ENCODE data around the gene TRIM39.
"Not testable (repeated sequence)": the region's sequence is repeated elsewhere in the genome, so short reads cannot be mapped to it uniquely, and the experiment has no call there.

TRIM39 gene

GRCh38 chr6:30326526-30327231 is at the start of gene TRIM39:
Gene TRIM39 (plus strand): TSS chr6:30326927. CDS start chr6:30329318, 2,391 bp downstream.
- DNase-seq = peak; percentile 86

- DNase-seq = not testable (repeated sequence)
Observed at GRCh38 chr6:30280988-30281387, 45.7 kb upstream of the TRIM39 start.

GRCh38 chr6:30282522-30282921 is 44.2 kb upstream of the TRIM39 start:
- DNase-seq = no peak

GRCh38 chr6:30283761-30284160 is 43.0 kb upstream of the TRIM39 start:
- no peak for DNase-seq

- no peak for DNase-seq
Observed at GRCh38 chr6:30287139-30287538, 39.6 kb upstream of the TRIM39 start.

GRCh38 chr6:30295837-30296236 is 30.9 kb upstream of the TRIM39 start:
- DNase-seq = no peak

- no peak for DNase-seq
Observed at GRCh38 chr6:30304002-30304401, 22.7 kb upstream of the TRIM39 start.

- no peak for DNase-seq
Observed at GRCh38 chr6:30311101-30311500, 15.6 kb upstream of the TRIM39 start.

GRCh38 chr6:30311671-30312070 is 15.1 kb upstream of the TRIM39 start:
- DNase-seq = no peak

GRCh38 chr6:30312266-30312665 is 14.5 kb upstream of the TRIM39 start:
- DNase-seq = no peak

GRCh38 chr6:30312676-30313321 is 13.9 kb upstream of the TRIM39 start:
- no peak for DNase-seq

GRCh38 chr6:30315156-30315555 is 11.6 kb upstream of the TRIM39 start:
- DNase-seq = no peak

- DNase-seq = no peak
Observed at GRCh38 chr6:30317913-30318589, 8.7 kb upstream of the TRIM39 start.

- DNase-seq = no peak
Observed at GRCh38 chr6:30319146-30319835, 7.4 kb upstream of the TRIM39 start.

- DNase-seq = no peak
Observed at GRCh38 chr6:30321692-30322388, 4.9 kb upstream of the TRIM39 start.

GRCh38 chr6:30322527-30323501 is 3.9 kb upstream of the TRIM39 start:
- peak; percentile 36 for DNase-seq

- no peak for DNase-seq
Observed at GRCh38 chr6:30323806-30324205, 2.9 kb upstream of the TRIM39 start.

- DNase-seq = peak; percentile 87
Observed at GRCh38 chr6:30325150-30325872, 1.4 kb upstream of the TRIM39 start.

- peak; percentile 76 for DNase-seq
Observed at GRCh38 chr6:30325873-30326525, 728 bp upstream of the TRIM39 start.

GRCh38 chr6:30327232-30327746 is 562 bp downstream of the TRIM39 start:
- no peak for DNase-seq

Data from stimulated activated naive CD4-positive, alpha-beta T cell treated with Interleukin-2 at 50 U/mL for 16 hours (primary cell).